GM21528 (cell line): Measurements from ENCODE around the gene CEP135.
"Not testable (repeated sequence)": the region's sequence is repeated elsewhere in the genome, so short reads cannot be mapped to it uniquely, and the experiment has no call there.

Experiments used
- ATAC-seq: cut with Tn5 transposase; IDR thresholded peaks from one replicate; pipeline ENCODE4 v1.9.1; 2021; ENCODE audit warnings: mild to moderate bottlenecking, moderate library complexity; ENCODE audit not compliant: unreplicated experiment, low FRiP score

The CEP135 gene

GRCh38 chr4:56062526-56063145, 113.9 kb downstream of the CEP135 start:
- no peak for ATAC-seq

GRCh38 chr4:56066493-56066892, 117.7 kb downstream of the CEP135 start:
- no peak for ATAC-seq

- no peak for ATAC-seq
Measured at GRCh38 chr4:56067826-56068225, 119.1 kb downstream of the CEP135 start.

- not testable (repeated sequence) for ATAC-seq
Measured at GRCh38 chr4:56072730-56073129, 124.0 kb downstream of the CEP135 start.

- no peak for ATAC-seq
Measured at GRCh38 chr4:56077676-56078075, 128.9 kb downstream of the CEP135 start.

- ATAC-seq: no peak
Measured at GRCh38 chr4:56078866-56079265, 130.1 kb downstream of the CEP135 start.

GRCh38 chr4:56080384-56080783, 131.6 kb downstream of the CEP135 start:
- ATAC-seq: no peak

GRCh38 chr4:56082829-56083228, 134.1 kb downstream of the CEP135 start:
- no peak for ATAC-seq
